HG03108 (cell line): ENCODE measurements around the gene DERA.

ENCODE experiments used
- ATAC-seq: cut with Tn5 transposase; IDR thresholded peaks from one replicate; pipeline ENCODE4 v1.9.1; 2021; ENCODE audit warnings: moderate library complexity; ENCODE audit not compliant: unreplicated experiment

The DERA gene

GRCh38 chr12:16062611-16063010, 151.5 kb downstream of the DERA start:
- ATAC-seq, result no peak

- no peak for ATAC-seq
Measured at GRCh38 chr12:16063726-16064125, 152.6 kb downstream of the DERA start.

- no peak for ATAC-seq
Measured at GRCh38 chr12:16070113-16070512, 159.0 kb downstream of the DERA start.

GRCh38 chr12:16072678-16073077, 161.5 kb downstream of the DERA start:
- no peak for ATAC-seq

GRCh38 chr12:16074894-16075293, 163.8 kb downstream of the DERA start:
- ATAC-seq, result no peak

- ATAC-seq, result no peak
Measured at GRCh38 chr12:16075887-16076286, 164.8 kb downstream of the DERA start.

- ATAC-seq, result peak; percentile 79
Measured at GRCh38 chr12:16076557-16076956, 165.4 kb downstream of the DERA start.

GRCh38 chr12:16076970-16077522, 165.9 kb downstream of the DERA start:
- ATAC-seq, result no peak

- no peak for ATAC-seq
Measured at GRCh38 chr12:16086462-16086861, 175.3 kb downstream of the DERA start.

GRCh38 chr12:16086942-16087341, 175.8 kb downstream of the DERA start:
- ATAC-seq, result no peak
